Measurements from ENCODE around the gene HMG20B. TPM values are rescaled to one million over a fixed set of nuclear protein-coding genes. Genes with fewer than 3 reads are reported as not detected.

HMG20B gene
- total RNA-seq, 1 experiment from 2014 or later = 115 TPM

GRCh38 chr19:3556423-3556977, 16.2 kb upstream of the HMG20B start:
- peak overlapping the region; percentile 81 for H3K4me2 ChIP-seq
- H3K79me2 ChIP-seq (ENCODE audit: low read depth) = peaks cover 22% of the 10 kb centered on the region
- H3K27ac ChIP-seq = no peak overlapping the region
- H4K20me1 ChIP-seq (ENCODE audit: insufficient read depth) = peaks cover 12% of the 10 kb centered on the region
- ChIA-PET CTCF (interaction anchor here (0.9 kb wide), 1 partner anchor 12 kb away, joined by 3 read pairs; no protein-coding TSS in a partner anchor), POLR2A (ENCODE audit: unreplicated experiment) (interaction anchor here (0.6 kb wide), 1 partner anchor 17 kb away, joined by 3 read pairs; no protein-coding TSS in a partner anchor)
- no peaks in the 10 kb centered on the region for H3K9me3 ChIP-seq (ENCODE audit: insufficient read depth, low read depth)
- H3K27me3 ChIP-seq (ENCODE audit: insufficient read depth, low read depth) = no peaks in the 10 kb centered on the region
- H2AFZ ChIP-seq = 0 out of 2 replicates have a peak overlapping the region, but pooled peaks have one; percentile 48
- H3K9me2 ChIP-seq (ENCODE audit: insufficient read depth) = no peaks in the 10 kb centered on the region
- H3K36me3 ChIP-seq (ENCODE audit: low read depth) = no peaks in the 10 kb centered on the region
- BruUV-seq (replicated peaks) = no TSS peak
- peaks cover 16% of the 10 kb centered on the region; the same call in 1 of the 2 replicates for H3K4me1 ChIP-seq (replicated peaks; ENCODE audit: insufficient read depth)
- intact Hi-C loops (cut with micrococcal nuclease; ENCODE audit: unreplicated experiment) = loop anchor here (5.0 kb wide), 1 partner anchor 71 kb away; the partner anchor contains the start of gene CACTIN
- peak overlapping the region; percentile 63 for H3K4me3 ChIP-seq
- TF ChIP-seq EZH2 (IDR thresholded peaks at IDR 0.05; ENCODE audit: low read depth) (no peak), CTCF (conservative IDR thresholded peaks at IDR 0.05) (no peak)
- DNase-seq = no peak
- peaks cover 8% of the 10 kb centered on the region for H3F3A ChIP-seq (ENCODE audit: insufficient read depth, low read depth)

- no peak for TF ChIP-seq CTCF (conservative IDR thresholded peaks at IDR 0.05)
- TF ChIP-seq EZH2 (IDR thresholded peaks at IDR 0.05; ENCODE audit: low read depth) = no peak
- Histone ChIP-seq H3K79me2 (ENCODE audit: low read depth) (peaks cover 22% of the 10 kb centered on the region), H3K9me2 (ENCODE audit: insufficient read depth) (no peaks in the 10 kb centered on the region), H3F3A (ENCODE audit: insufficient read depth, low read depth) (peaks cover 12% of the 10 kb centered on the region), H3K36me3 (ENCODE audit: low read depth) (no peaks in the 10 kb centered on the region), H3K4me2 (peak overlapping the region; percentile 81), H2AFZ (0 out of 2 replicates have a peak overlapping the region, but pooled peaks have one; percentile 48), H3K9me3 (ENCODE audit: insufficient read depth, low read depth) (no peaks in the 10 kb centered on the region), H3K4me1 (replicated peaks; ENCODE audit: insufficient read depth) (peaks cover 20% of the 10 kb centered on the region; the same call in 1 of the 2 replicates), H3K27ac (no peak overlapping the region), H3K27me3 (ENCODE audit: insufficient read depth, low read depth) (no peaks in the 10 kb centered on the region), H3K4me3 (peak overlapping the region; percentile 63), H4K20me1 (ENCODE audit: insufficient read depth) (peaks cover 12% of the 10 kb centered on the region)
- intact Hi-C loops (cut with micrococcal nuclease; ENCODE audit: unreplicated experiment) = loop anchor here (5.0 kb wide), 1 partner anchor 70 kb away; the partner anchor contains the start of gene CACTIN
- CTCF ChIA-PET = interaction anchor here (0.9 kb wide), 1 partner anchor 12 kb away, joined by 3 read pairs; no protein-coding TSS in a partner anchor
- POLR2A ChIA-PET (ENCODE audit: unreplicated experiment) = interaction anchor here (0.6 kb wide), 1 partner anchor 17 kb away, joined by 3 read pairs; no protein-coding TSS in a partner anchor
- no TSS peak for BruUV-seq (replicated peaks)
- DNase-seq = peak; percentile 47 to 57
Measured at GRCh38 chr19:3556978-3557460, 15.7 kb upstream of the HMG20B start.

- no peak for TF ChIP-seq CTCF (conservative IDR thresholded peaks at IDR 0.05)
- TF ChIP-seq EZH2 (IDR thresholded peaks at IDR 0.05; ENCODE audit: low read depth) = no peak
- DNase-seq = peak; percentile 83 to 88
- Histone ChIP-seq H3K4me1 (replicated peaks; ENCODE audit: insufficient read depth) (peaks cover 21% of the 10 kb centered on the region; the same call in 1 of the 2 replicates), H2AFZ (peak within 1 kb of the TSS; percentile 85), H4K20me1 (ENCODE audit: insufficient read depth) (peaks cover 12% of the 10 kb centered on the region), H3K9me3 (ENCODE audit: insufficient read depth, low read depth) (no peaks in the 10 kb centered on the region), H3K9me2 (ENCODE audit: insufficient read depth) (no peaks in the 10 kb centered on the region), H3K36me3 (ENCODE audit: low read depth) (no peaks in the 10 kb centered on the region), H3K79me2 (ENCODE audit: low read depth) (peaks cover 22% of the 10 kb centered on the region), H3K4me3 (peak within 1 kb of the TSS; percentile 63), H3F3A (ENCODE audit: insufficient read depth, low read depth) (peaks cover 13% of the 10 kb centered on the region), H3K27ac (peak within 1 kb of the TSS; percentile 74), H3K4me2 (peak within 1 kb of the TSS; percentile 81), H3K27me3 (ENCODE audit: insufficient read depth, low read depth) (no peaks in the 10 kb centered on the region)
- ChIA-PET POLR2A (ENCODE audit: unreplicated experiment) (interaction anchor here (0.7 to 0.9 kb wide), 2 partner anchors 16 to 23 kb away, joined by 4 to 9 read pairs; no protein-coding TSS in a partner anchor), CTCF (no interaction called here)
- intact Hi-C loops (cut with micrococcal nuclease; ENCODE audit: unreplicated experiment) = loop anchor here (5.0 kb wide), 1 partner anchor 70 kb away; the partner anchor contains the start of gene CACTIN
- no TSS peak for BruUV-seq (replicated peaks)
Measured at GRCh38 chr19:3557461-3558248, 15.1 kb upstream of the HMG20B start, which contains the start of gene MFSD12. TSS of gene MFSD12 (minus strand) at chr19:3557586. CDS start at chr19:3557403, 183 bp downstream.

Measured in PC-9 (cell line).